ENCODE data around the gene HSPG2.
"Not testable (repeated sequence)": the region's sequence is repeated elsewhere in the genome, so short reads cannot be mapped to it uniquely, and the experiment has no call there.

- not testable (repeated sequence) for TF ChIP-seq CTCF (IDR thresholded peaks at IDR 0.05; ENCODE audit: low read length); EZH2 (IDR thresholded peaks at IDR 0.05; ENCODE audit: borderline replicate concordance, low read length)
Measured at GRCh38 chr1:21981253-21981652, 44.1 kb upstream of the HSPG2 start.

All from OCI-LY1 (cell line).